OCI-LY1 (cell line): ENCODE data around the gene PLPP7.

ENCODE experiments used
- CTCF ChIP-seq: fragments of 200-600 bp; sonication (generic), shearing (Covaris generic); IDR thresholded peaks from 2 replicates; pipeline ENCODE4 v1.5.1; 2017; ENCODE audit warnings: mild to moderate bottlenecking, antibody characterized with exemption, low read length, moderate library complexity, mixed read lengths
- EZH2 ChIP-seq: fragments of 200-600 bp; sonication (generic), shearing (Covaris generic); IDR thresholded peaks from 2 replicates; pipeline ENCODE4 v1.8.0; 2017; ENCODE audit warnings: borderline replicate concordance, mixed run types, mild to moderate bottlenecking, antibody characterized with exemption, low read length, moderate library complexity, mixed read lengths

GRCh38 chr9:131275332-131276093 is 14.0 kb upstream of the PLPP7 start:
- peak; percentile 48 for TF ChIP-seq CTCF
- TF ChIP-seq EZH2, result no peak
